Measurements from ENCODE around the gene ING5. TPM values are rescaled to one million over a fixed set of nuclear protein-coding genes. Genes with fewer than 3 reads are reported as not detected.

ING5 gene
- total RNA-seq, 1 donor from 2014 or later, result 41.5 TPM

- peaks cover 0 to 36% of the 10 kb centered on the region in 2 donors for H3K36me3 ChIP-seq
Observed at GRCh38 chr2:241743620-241744019, 41.8 kb downstream of the ING5 start.

GRCh38 chr2:241744028-241744754 is 42.4 kb downstream of the ING5 start:
- no peaks in the 10 kb centered on the region for H3K27me3 ChIP-seq
- H3K36me3 ChIP-seq, result peaks cover 0 to 41% of the 10 kb centered on the region in 2 donors
- no peaks in the 10 kb centered on the region for H3K9me3 ChIP-seq
- H3K27ac ChIP-seq, result no peak overlapping the region
- no peaks in the 10 kb centered on the region for H3K4me1 ChIP-seq
- TF ChIP-seq POLR2AphosphoS5 (IDR thresholded peaks at IDR 0.05; ENCODE audit: insufficient read depth in 1 of 2, low read depth in 1 of 2) (no peak), POLR2A (IDR thresholded peaks at IDR 0.05) (no peak)
- TF ChIP-seq, protein P1, sequence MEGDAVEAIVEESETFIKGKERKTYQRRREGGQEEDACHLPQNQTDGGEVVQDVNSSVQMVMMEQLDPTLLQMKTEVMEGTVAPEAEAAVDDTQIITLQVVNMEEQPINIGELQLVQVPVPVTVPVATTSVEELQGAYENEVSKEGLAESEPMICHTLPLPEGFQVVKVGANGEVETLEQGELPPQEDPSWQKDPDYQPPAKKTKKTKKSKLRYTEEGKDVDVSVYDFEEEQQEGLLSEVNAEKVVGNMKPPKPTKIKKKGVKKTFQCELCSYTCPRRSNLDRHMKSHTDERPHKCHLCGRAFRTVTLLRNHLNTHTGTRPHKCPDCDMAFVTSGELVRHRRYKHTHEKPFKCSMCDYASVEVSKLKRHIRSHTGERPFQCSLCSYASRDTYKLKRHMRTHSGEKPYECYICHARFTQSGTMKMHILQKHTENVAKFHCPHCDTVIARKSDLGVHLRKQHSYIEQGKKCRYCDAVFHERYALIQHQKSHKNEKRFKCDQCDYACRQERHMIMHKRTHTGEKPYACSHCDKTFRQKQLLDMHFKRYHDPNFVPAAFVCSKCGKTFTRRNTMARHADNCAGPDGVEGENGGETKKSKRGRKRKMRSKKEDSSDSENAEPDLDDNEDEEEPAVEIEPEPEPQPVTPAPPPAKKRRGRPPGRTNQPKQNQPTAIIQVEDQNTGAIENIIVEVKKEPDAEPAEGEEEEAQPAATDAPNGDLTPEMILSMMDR (IDR thresholded peaks at IDR 0.05), result no peak
- intact Hi-C loops (cut with DNase I), result loop anchor here (10.0 kb wide), 1 partner anchor 131 kb away; no protein-coding TSS in a partner anchor
- H3K4me3 ChIP-seq, result no peak overlapping the region
- DNase-seq (ENCODE audit: extremely low spot score in 2 of 2), result no peak

More at GRCh38 chr2:241743620-241744019, 41.8 kb downstream of the ING5 start:
- intact Hi-C loops (cut with DNase I), result loop anchor here (10.0 kb wide), 1 partner anchor 131 kb away; no protein-coding TSS in a partner anchor
- H3K4me1 ChIP-seq, result no peaks in the 10 kb centered on the region
- TF ChIP-seq POLR2AphosphoS5 (IDR thresholded peaks at IDR 0.05; ENCODE audit: insufficient read depth in 1 of 2, low read depth in 1 of 2), result no peak
- no peak for TF ChIP-seq POLR2A (IDR thresholded peaks at IDR 0.05)
- TF ChIP-seq, protein P1 (IDR thresholded peaks at IDR 0.05), result no peak
- H3K27me3 ChIP-seq, result no peaks in the 10 kb centered on the region
- H3K9me3 ChIP-seq, result no peaks in the 10 kb centered on the region
- no peak overlapping the region for H3K27ac ChIP-seq
- H3K4me3 ChIP-seq, result no peak overlapping the region
- DNase-seq (ENCODE audit: extremely low spot score in 2 of 2), result no peak

DNA sequence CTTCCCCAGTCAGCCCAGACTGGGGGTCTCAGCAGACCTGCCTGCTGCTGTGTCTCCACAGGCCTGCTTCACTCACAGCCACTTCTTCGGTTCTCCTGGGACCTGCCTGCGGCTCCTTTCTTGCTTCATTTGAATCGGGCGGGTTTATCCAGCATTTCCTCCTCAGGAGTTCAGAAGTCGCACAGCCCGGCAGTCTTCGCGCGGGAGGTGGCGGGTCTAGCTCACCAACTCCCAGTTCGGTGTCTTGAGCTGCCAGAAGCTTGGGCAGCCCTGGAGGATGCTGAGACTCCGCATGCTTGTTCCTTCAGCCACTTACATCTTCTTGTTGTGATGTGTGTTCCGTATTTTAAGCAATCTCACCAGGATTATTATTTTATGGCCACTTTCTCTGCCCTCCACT is 43.4 kb downstream of the ING5 start:
- TF ChIP-seq POLR2AphosphoS5 (IDR thresholded peaks at IDR 0.05; ENCODE audit: insufficient read depth in 1 of 2, low read depth in 1 of 2) (no peak), POLR2A (IDR thresholded peaks at IDR 0.05) (no peak)
- TF ChIP-seq, protein P1 (IDR thresholded peaks at IDR 0.05), result no peak
- Histone ChIP-seq H3K36me3 (peaks cover 0 to 46% of the 10 kb centered on the region in 2 donors), H3K27ac (no peak overlapping the region), H3K4me3 (no peak overlapping the region), H3K27me3 (no peaks in the 10 kb centered on the region), H3K4me1 (no peaks in the 10 kb centered on the region), H3K9me3 (no peaks in the 10 kb centered on the region)
- DNase-seq (ENCODE audit: extremely low spot score in 2 of 2), result no peak
- intact Hi-C loops (cut with DNase I), result loop anchor here (10.0 kb wide), 1 partner anchor 130 kb away; no protein-coding TSS in a partner anchor

- Histone ChIP-seq H3K27me3 (no peaks in the 10 kb centered on the region), H3K36me3 (peaks cover 0 to 46% of the 10 kb centered on the region in 2 donors)
Observed at GRCh38 chr2:241746084-241746483, 44.2 kb downstream of the ING5 start.

More at GRCh38 chr2:241746084-241746483, 44.2 kb downstream of the ING5 start:
- H3K27ac ChIP-seq, result no peak overlapping the region
- TF ChIP-seq POLR2A (IDR thresholded peaks at IDR 0.05), result no peak
- TF ChIP-seq, protein P1 (IDR thresholded peaks at IDR 0.05), result no peak
- TF ChIP-seq POLR2AphosphoS5 (IDR thresholded peaks at IDR 0.05; ENCODE audit: insufficient read depth in 1 of 2, low read depth in 1 of 2), result no peak
- no peak overlapping the region for H3K4me3 ChIP-seq
- intact Hi-C loops (cut with DNase I), result loop anchor here (10.0 kb wide), 1 partner anchor 129 kb away; no protein-coding TSS in a partner anchor
- no peak for DNase-seq (ENCODE audit: extremely low spot score in 2 of 2)
- no peaks in the 10 kb centered on the region for H3K4me1 ChIP-seq
- H3K9me3 ChIP-seq, result no peaks in the 10 kb centered on the region

All from vagina (tissue), 2 donors.